Sigmoid colon (tissue), 7 donors: ENCODE data around the gene CLIC3. TPM values are rescaled to one million over a fixed set of nuclear protein-coding genes. Genes with fewer than 3 reads are reported as not detected.

Experiments used
- DNase-seq: peaks from one replicate; pipeline ENCODE4 v3.0.0-alpha.2; 2019
- H3K27ac ChIP-seq, 4 donors: fragments of 200-600 bp; sonication (generic); one replicate each; pipeline ENCODE4 v1.5.1; 2016 to 2019; ENCODE audit warnings: mild to moderate bottlenecking in 1 of 4
- H3K27me3 ChIP-seq, 3 donors: fragments of 200-600 bp; sonication (generic); one replicate each; pipeline ENCODE4 v1.5.1; 2019; ENCODE audit warnings: mild to moderate bottlenecking in 1 of 3
- H3K36me3 ChIP-seq, 4 donors: fragments of 200-600 bp; sonication (generic); one replicate each; pipeline ENCODE4 v1.5.1; 2016 to 2019
- H3K4me1 ChIP-seq, 4 donors: fragments of 200-600 bp; sonication (generic); one replicate each; pipeline ENCODE4 v1.5.1; 2017 to 2019
- H3K4me3 ChIP-seq, 4 donors: fragments of 200-600 bp; sonication (generic); one replicate each; pipeline ENCODE4 v1.5.1; 2017 to 2019; ENCODE audit warnings: mild to moderate bottlenecking in 2 of 4, moderate library complexity in 1 of 4
- H3K9me3 ChIP-seq, 4 donors: fragments of 200-600 bp in 3 of 4; sonication (generic) in 3 of 4; one replicate each; pipeline versions ENCODE4 v1.5.1 to v1.6.1; 2013 to 2019
- EP300 ChIP-seq, 4 donors: sonication (generic); formaldehyde crosslinking; IDR thresholded peaks; one replicate each; pipeline ENCODE4 v1.6.1; 2017; ENCODE audit warnings: antibody characterized with exemption in 4 of 4
- POLR2A ChIP-seq, 2 donors: fragments of 450-650 bp; IDR thresholded peaks; one replicate each; pipeline ENCODE4 v1.6.1; 2016; ENCODE audit warnings: antibody characterized with exemption in 2 of 2, mild to moderate bottlenecking in 2 of 2, moderate library complexity in 2 of 2
- POLR2AphosphoS5 ChIP-seq, 4 donors: sonication (generic); formaldehyde crosslinking; IDR thresholded peaks; one replicate each; pipeline ENCODE4 v1.6.1; 2017; ENCODE audit warnings: antibody characterized with exemption in 4 of 4
- WGBS, 2 donors: extraction: QIAGEN DNeasy Blood & Tissue Kit; methylation state at CpG; one replicate each; pipeline ENCODE4 v1.1.7; 2013; 5-methylcytosine and 5-hydroxymethylcytosine counted together
- intact Hi-C: fragments of 100-400 bp; cut with DNase I; formaldehyde crosslinking; loops from one replicate; pipeline ENCODE4 v1.15.1; 2023
- polyA plus RNA-seq, 3 donors: library from polyadenylated mRNA; stranded (reverse); fragments of 200-250 nt; gene quantifications; one replicate each; pipeline ENCODE4 v1.2.3, GENCODE V29; 2013
- total RNA-seq, 4 donors: library from RNA; depleted of rRNA; stranded (reverse); fragments of >200 nt; gene quantifications; one replicate each; pipeline ENCODE4 v1.1.0, GENCODE V29; 2016
- TF ChIP-seq, protein P1 (sequence below), 4 experiments: fragments of 450-650 bp in 3 of 4; fragments of 200-600 bp in 1 of 4; IDR thresholded peaks; one replicate each; pipeline ENCODE4 v1.5.1; 2016 to 2019; ENCODE audit warnings: antibody characterized with exemption in 4 of 4, mild to moderate bottlenecking in 3 of 4, moderate library complexity in 2 of 4
- donor health status: healthy with polysubstance abuse.
- donor health status: Bipolar disorder and iron deficiency.
- donor health status: healthy.

The CLIC3 gene
- total and polyA plus RNA-seq, 7 donors: 1.4 to 4.7 TPM; not detected in 5

GRCh38 chr9:137015976-137016375 lies 19.6 kb upstream of the CLIC3 start:
- Histone ChIP-seq H3K36me3 (peaks cover 0 to 67% (median 19%) of the 10 kb centered on the region in 4 donors), H3K27me3 (no peaks in the 10 kb centered on the region), H3K9me3 (no peaks in the 10 kb centered on the region), H3K4me1 (no peaks in the 10 kb centered on the region), H3K4me3 (no peak overlapping the region), H3K27ac (no peak overlapping the region)
- no peak for DNase-seq
- WGBS, 2 donors: 96 to 98% methylated on average over 21 of the region's 21 CpGs
- intact Hi-C loops: no loop called here
- TF ChIP-seq, protein P1, sequence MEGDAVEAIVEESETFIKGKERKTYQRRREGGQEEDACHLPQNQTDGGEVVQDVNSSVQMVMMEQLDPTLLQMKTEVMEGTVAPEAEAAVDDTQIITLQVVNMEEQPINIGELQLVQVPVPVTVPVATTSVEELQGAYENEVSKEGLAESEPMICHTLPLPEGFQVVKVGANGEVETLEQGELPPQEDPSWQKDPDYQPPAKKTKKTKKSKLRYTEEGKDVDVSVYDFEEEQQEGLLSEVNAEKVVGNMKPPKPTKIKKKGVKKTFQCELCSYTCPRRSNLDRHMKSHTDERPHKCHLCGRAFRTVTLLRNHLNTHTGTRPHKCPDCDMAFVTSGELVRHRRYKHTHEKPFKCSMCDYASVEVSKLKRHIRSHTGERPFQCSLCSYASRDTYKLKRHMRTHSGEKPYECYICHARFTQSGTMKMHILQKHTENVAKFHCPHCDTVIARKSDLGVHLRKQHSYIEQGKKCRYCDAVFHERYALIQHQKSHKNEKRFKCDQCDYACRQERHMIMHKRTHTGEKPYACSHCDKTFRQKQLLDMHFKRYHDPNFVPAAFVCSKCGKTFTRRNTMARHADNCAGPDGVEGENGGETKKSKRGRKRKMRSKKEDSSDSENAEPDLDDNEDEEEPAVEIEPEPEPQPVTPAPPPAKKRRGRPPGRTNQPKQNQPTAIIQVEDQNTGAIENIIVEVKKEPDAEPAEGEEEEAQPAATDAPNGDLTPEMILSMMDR (IDR thresholded peaks at IDR 0.05): no peak
- no peak for TF ChIP-seq POLR2A (IDR thresholded peaks at IDR 0.05)
- no peak for TF ChIP-seq POLR2AphosphoS5 (IDR thresholded peaks at IDR 0.05)
- TF ChIP-seq EP300 (IDR thresholded peaks at IDR 0.05): no peak

DNA sequence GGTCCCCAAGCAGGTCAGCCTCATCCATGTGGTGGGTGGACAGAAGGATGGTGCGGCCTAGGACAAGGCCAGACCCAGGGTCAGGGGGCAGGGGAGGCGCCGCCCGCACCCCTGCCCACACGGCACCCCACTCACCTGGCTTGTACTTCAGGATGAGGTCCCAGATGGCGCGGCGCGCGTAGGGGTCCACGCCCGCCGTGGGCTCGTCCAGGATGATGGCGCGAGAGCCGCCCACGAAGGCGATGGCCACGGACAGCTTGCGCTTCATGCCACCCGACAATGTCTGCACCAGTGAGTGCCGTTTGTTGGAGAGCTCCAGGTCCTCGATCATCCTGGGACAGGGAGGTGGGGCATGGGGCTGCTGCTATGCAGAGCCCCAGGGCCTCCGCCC lies 19.2 kb upstream of the CLIC3 start:
- H3K27me3 ChIP-seq: no peaks in the 10 kb centered on the region
- 98 to 99% methylated on average over 25 of the region's 25 CpGs for WGBS, 2 donors
- no peak overlapping the region for H3K27ac ChIP-seq
- intact Hi-C loops: no loop called here
- H3K4me3 ChIP-seq: no peak overlapping the region
- no peak for TF ChIP-seq POLR2AphosphoS5 (IDR thresholded peaks at IDR 0.05)
- TF ChIP-seq, protein P1 (IDR thresholded peaks at IDR 0.05): no peak
- H3K4me1 ChIP-seq: no peaks in the 10 kb centered on the region
- no peaks in the 10 kb centered on the region for H3K9me3 ChIP-seq
- no peak for DNase-seq
- peaks cover 0 to 68% (median 20%) of the 10 kb centered on the region in 4 donors for H3K36me3 ChIP-seq

DNA sequence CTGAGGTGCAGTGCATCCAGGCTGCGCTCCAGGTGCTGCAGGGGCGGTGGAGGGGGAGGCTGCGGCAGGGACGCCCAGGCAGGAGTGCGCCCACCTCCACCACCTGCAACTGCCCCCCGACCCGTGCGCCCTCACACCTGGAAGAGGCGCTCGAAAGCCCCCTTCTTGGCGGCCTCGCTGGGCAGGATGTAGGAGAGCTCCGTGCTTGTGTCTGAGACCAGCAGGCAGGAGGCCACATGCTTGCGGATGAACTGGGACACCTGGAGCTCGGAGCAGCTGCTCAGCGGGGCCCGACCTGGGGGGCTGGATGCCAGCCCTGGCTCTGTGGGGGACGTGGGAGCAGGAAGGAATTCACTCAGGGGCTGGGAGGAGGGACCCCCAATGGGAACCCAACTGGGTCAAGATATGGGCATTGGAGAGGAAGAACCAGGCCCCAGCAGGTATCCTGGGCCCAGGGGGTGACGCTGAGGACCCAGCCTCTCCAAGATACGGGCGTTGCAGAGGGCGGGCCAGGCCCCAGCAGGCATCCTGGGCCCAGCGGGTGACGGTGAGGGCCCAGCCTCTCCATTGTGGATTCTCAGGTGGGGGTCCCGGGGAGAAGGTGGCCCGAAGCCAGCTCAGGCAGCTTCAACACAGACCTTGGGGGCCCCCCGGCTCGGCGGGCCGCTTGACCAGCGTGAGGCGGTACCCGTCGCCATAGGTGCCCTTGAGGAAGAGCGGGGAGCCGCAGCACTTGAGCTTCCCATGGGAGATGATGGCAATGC lies 18.6 kb upstream of the CLIC3 start:
- intact Hi-C loops: no loop called here
- TF ChIP-seq, protein P1 (IDR thresholded peaks at IDR 0.05): no peak
- TF ChIP-seq POLR2AphosphoS5 (IDR thresholded peaks at IDR 0.05): no peak
- no peak for TF ChIP-seq EP300 (IDR thresholded peaks at IDR 0.05)
- TF ChIP-seq POLR2A (IDR thresholded peaks at IDR 0.05): no peak
- H3K36me3 ChIP-seq: peaks cover 0 to 71% (median 22%) of the 10 kb centered on the region in 4 donors

DNA sequence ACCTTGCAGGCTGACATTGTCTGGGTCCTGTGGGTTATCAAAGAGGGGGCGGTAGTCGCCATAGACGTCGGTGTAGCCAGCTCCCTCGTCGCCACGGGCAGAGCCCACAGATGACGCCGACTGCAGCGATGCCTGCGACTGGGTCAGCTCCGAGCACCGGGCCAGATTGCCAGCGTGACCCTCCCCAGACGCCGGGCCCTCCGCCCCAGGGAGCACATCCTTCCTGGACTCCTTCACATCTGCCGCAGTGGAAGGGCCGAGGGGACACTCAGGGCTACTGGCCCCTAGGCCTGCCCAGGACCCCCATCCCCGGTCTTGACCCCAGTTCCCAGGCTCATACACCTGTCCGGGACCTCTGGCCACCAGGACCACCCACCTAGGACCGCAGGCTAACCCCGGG lies 17.8 kb upstream of the CLIC3 start:
- Histone ChIP-seq H3K36me3 (peaks cover 0 to 79% (median 23%) of the 10 kb centered on the region in 4 donors), H3K27me3 (no peaks in the 10 kb centered on the region), H3K27ac (no peak overlapping the region), H3K4me1 (no peaks in the 10 kb centered on the region), H3K4me3 (no peak overlapping the region), H3K9me3 (no peaks in the 10 kb centered on the region)
- TF ChIP-seq POLR2A (IDR thresholded peaks at IDR 0.05) (no peak), POLR2AphosphoS5 (IDR thresholded peaks at IDR 0.05) (no peak), EP300 (IDR thresholded peaks at IDR 0.05) (no peak)
- TF ChIP-seq, protein P1 (IDR thresholded peaks at IDR 0.05): no peak
- no peak for DNase-seq
- intact Hi-C loops: no loop called here
- 90 to 92% methylated on average over 23 of the region's 23 CpGs for WGBS, 2 donors

More for the DNA sequence above, 18.6 kb upstream of the CLIC3 start:
- 97% methylated on average over 36 of the region's 36 CpGs for WGBS, 2 donors
- no peak overlapping the region for H3K27ac ChIP-seq
- H3K9me3 ChIP-seq: no peaks in the 10 kb centered on the region
- H3K27me3 ChIP-seq: no peaks in the 10 kb centered on the region
- DNase-seq: no peak
- no peaks in the 10 kb centered on the region for H3K4me1 ChIP-seq
- no peak overlapping the region for H3K4me3 ChIP-seq

DNA sequence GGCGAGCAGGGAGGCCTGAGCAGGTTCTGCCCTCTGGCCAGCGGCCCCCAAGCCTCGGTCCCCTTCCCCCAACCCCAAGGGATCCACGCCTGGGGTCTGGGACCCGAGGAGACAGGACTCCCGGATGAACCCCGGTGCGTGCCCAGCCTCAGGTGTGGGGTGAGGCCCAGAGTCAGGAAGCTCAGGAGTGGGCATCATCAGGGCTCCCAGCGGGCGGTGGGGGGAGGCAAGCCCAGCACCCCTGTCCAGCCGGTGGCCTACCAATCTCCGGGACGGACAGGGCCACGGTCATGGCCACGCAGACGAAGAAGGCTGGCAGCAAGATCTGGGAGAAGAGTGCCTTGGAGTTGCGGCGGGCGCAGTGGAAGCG lies 17.2 kb upstream of the CLIC3 start:
- DNase-seq: no peak
- TF ChIP-seq EP300 (IDR thresholded peaks at IDR 0.05): no peak
- no peak for TF ChIP-seq POLR2A (IDR thresholded peaks at IDR 0.05)
- no peak for TF ChIP-seq POLR2AphosphoS5 (IDR thresholded peaks at IDR 0.05)
- TF ChIP-seq, protein P1 (IDR thresholded peaks at IDR 0.05): no peak
- no peaks in the 10 kb centered on the region for H3K27me3 ChIP-seq
- intact Hi-C loops: no loop called here
- H3K4me3 ChIP-seq: no peak overlapping the region
- no peaks in the 10 kb centered on the region for H3K4me1 ChIP-seq
- H3K9me3 ChIP-seq: no peaks in the 10 kb centered on the region
- no peak overlapping the region for H3K27ac ChIP-seq
- 97 to 98% methylated on average over 20 of the region's 20 CpGs for WGBS, 2 donors
- peaks cover 0 to 79% (median 23%) of the 10 kb centered on the region in 4 donors for H3K36me3 ChIP-seq
